CD14-positive monocyte (primary cell): Measurements from ENCODE around the gene PALM2AKAP2. TPM values are rescaled to one million over a fixed set of nuclear protein-coding genes. Genes with fewer than 3 reads are reported as not detected.

Source experiments
- DNase-seq, 3 donors: peaks; one replicate each; pipeline ENCODE4 v3.0.0-alpha.2; 2011 to 2022
- H2AFZ ChIP-seq: 2 replicates; pipeline ENCODE4 v1.6.0; 2012; ENCODE audit warnings: mild to moderate bottlenecking, low read depth, low read length, inconsistent platforms; ENCODE audit not compliant: insufficient read depth, poor library complexity, severe bottlenecking
- H3K27ac ChIP-seq, 2 donors: 1 replicate in 1 of 2; 2 replicates in 1 of 2; pipeline ENCODE4 v1.5.1; 2012 to 2013; ENCODE audit warnings: low read length in 2 of 2, control low read depth in 1 of 2, inconsistent platforms in 1 of 2, low read depth in 1 of 2, mild to moderate bottlenecking in 1 of 2
- H3K27me3 ChIP-seq, 2 donors: one replicate each; pipeline versions ENCODE4 v1.6.0 to v1.6.1; 2011 to 2013; ENCODE audit warnings: low read length in 2 of 2; ENCODE audit not compliant: control insufficient read depth in 2 of 2, insufficient read depth in 2 of 2
- H3K36me3 ChIP-seq, 2 donors: replicated peaks in 1 of 2; 1 replicate in 1 of 2; 2 replicates in 1 of 2; pipeline versions ENCODE4 v1.5.1 to v1.6.1; 2012 to 2013; ENCODE audit warnings: low read length in 2 of 2, control low read depth in 1 of 2, inconsistent platforms in 1 of 2, mild to moderate bottlenecking in 1 of 2; ENCODE audit not compliant: insufficient read depth in 2 of 2, control insufficient read depth in 1 of 2
- H3K4me1 ChIP-seq, 2 donors: 1 replicate in 1 of 2; 2 replicates in 1 of 2; pipeline versions ENCODE4 v1.5.1 to v1.6.1; 2012 to 2013; ENCODE audit warnings: low read length in 2 of 2, control low read depth in 1 of 2, inconsistent platforms in 1 of 2, mild to moderate bottlenecking in 1 of 2, moderate library complexity in 1 of 2; ENCODE audit not compliant: insufficient read depth in 2 of 2, control insufficient read depth in 1 of 2
- H3K4me2 ChIP-seq: replicated peaks from 2 replicates; pipeline ENCODE3; 2012; ENCODE audit warnings: low read length, moderate library complexity, mild to moderate bottlenecking; ENCODE audit not compliant: poor library complexity, severe bottlenecking; ENCODE audit errors: extremely low read depth
- H3K4me3 ChIP-seq, 3 experiments: fragments of 200-600 bp in 1 of 3; sonication (generic) in 1 of 3; replicated peaks in 1 of 3; 1 replicate in 2 of 3; 2 replicates in 1 of 3; pipeline ENCODE4 v1.5.1; 2011 to 2013; ENCODE audit warnings: low read length in 3 of 3, mild to moderate bottlenecking in 3 of 3, control low read depth in 2 of 3, low read depth in 2 of 3, inconsistent platforms in 1 of 3, moderate library complexity in 1 of 3
- H3K79me2 ChIP-seq: 2 replicates; pipeline ENCODE4 v1.6.0; 2012; ENCODE audit warnings: mild to moderate bottlenecking, control low read depth, inconsistent platforms, low read length, moderate library complexity; ENCODE audit not compliant: insufficient read depth
- H3K9ac ChIP-seq: 2 replicates; pipeline ENCODE4 v1.6.0; 2017; ENCODE audit warnings: low read length, mild to moderate bottlenecking; ENCODE audit not compliant: insufficient read depth, poor library complexity, severe bottlenecking
- H3K9me3 ChIP-seq, 2 donors: replicated peaks in 1 of 2; 1 replicate in 1 of 2; 2 replicates in 1 of 2; pipeline versions ENCODE4 v1.5.1 to v1.6.1; 2012 to 2013; ENCODE audit warnings: low read length in 2 of 2, control low read depth in 1 of 2; ENCODE audit not compliant: control insufficient read depth in 1 of 2, insufficient read depth in 1 of 2
- H4K20me1 ChIP-seq: 2 replicates; pipeline ENCODE4 v1.6.0; 2012; ENCODE audit warnings: mild to moderate bottlenecking, low read length, control low read depth, moderate library complexity; ENCODE audit not compliant: insufficient read depth
- H3K27ac Mint-ChIP-seq, 7 donors: one replicate each; pipeline ENCODE4 v1.8.0; 2020; ENCODE audit warnings: mild to moderate bottlenecking in 7 of 7, mixed read lengths in 7 of 7, moderate library complexity in 6 of 7, inconsistent platforms in 2 of 7
- H3K27me3 Mint-ChIP-seq, 3 donors: one replicate each; pipeline ENCODE4 v1.8.0; 2021 to 2022; ENCODE audit warnings: low read depth in 3 of 3, mild to moderate bottlenecking in 3 of 3, mixed read lengths in 3 of 3, moderate library complexity in 3 of 3, inconsistent platforms in 1 of 3
- H3K36me3 Mint-ChIP-seq, 2 donors: one replicate each; pipeline ENCODE4 v1.8.0; 2020; ENCODE audit warnings: mixed read lengths in 2 of 2, inconsistent platforms in 1 of 2, mild to moderate bottlenecking in 1 of 2
- H3K4me1 Mint-ChIP-seq: one replicate; pipeline ENCODE4 v1.8.0; 2020; ENCODE audit warnings: mild to moderate bottlenecking, mixed read lengths
- H3K4me3 Mint-ChIP-seq, 2 donors: one replicate each; pipeline ENCODE4 v1.8.0; 2020; ENCODE audit warnings: mild to moderate bottlenecking in 2 of 2, mixed read lengths in 2 of 2, moderate library complexity in 1 of 2
- H3K9me3 Mint-ChIP-seq, 7 donors: one replicate each; pipeline ENCODE4 v1.8.0; 2020 to 2022; ENCODE audit warnings: mixed read lengths in 7 of 7, mild to moderate bottlenecking in 6 of 7, moderate library complexity in 6 of 7, inconsistent platforms in 2 of 7
- WGBS: methylation state at CpG from one replicate; pipeline ENCODE4 v1.1.5; 2013; ENCODE audit warnings: missing lambda C conversion rate; ENCODE audit not compliant: insufficient coverage; 5-methylcytosine and 5-hydroxymethylcytosine counted together
- intact Hi-C, 2 donors: fragments of 100-400 bp; cut with micrococcal nuclease; formaldehyde crosslinking; loops; one replicate each; pipeline versions ENCODE4 v1.15.0 to v1.15.1; 2023
- polyA plus RNA-seq, 3 donors: library from polyadenylated mRNA; depleted of rRNA in 1 of 3; unstranded in 2 of 3; stranded (reverse) in 1 of 3; fragments of 300-500 nt in 2 of 3; fragments of >200 nt in 1 of 3; fragmentation: Illumina TruSeq in 2 of 3; gene quantifications; 1 replicate in 2 of 3; 2 replicates in 1 of 3; pipeline ENCODE4 v1.2.3, GENCODE V29; 2012 to 2021
- TF ChIP-seq, protein P1 (sequence below): fragments of 200-600 bp; IDR thresholded peaks from one replicate; pipeline ENCODE4 v1.8.0; 2022; ENCODE audit warnings: antibody characterized with exemption, mild to moderate bottlenecking

The PALM2AKAP2 gene
- polyA plus RNA-seq, 3 donors = not detected

DNA sequence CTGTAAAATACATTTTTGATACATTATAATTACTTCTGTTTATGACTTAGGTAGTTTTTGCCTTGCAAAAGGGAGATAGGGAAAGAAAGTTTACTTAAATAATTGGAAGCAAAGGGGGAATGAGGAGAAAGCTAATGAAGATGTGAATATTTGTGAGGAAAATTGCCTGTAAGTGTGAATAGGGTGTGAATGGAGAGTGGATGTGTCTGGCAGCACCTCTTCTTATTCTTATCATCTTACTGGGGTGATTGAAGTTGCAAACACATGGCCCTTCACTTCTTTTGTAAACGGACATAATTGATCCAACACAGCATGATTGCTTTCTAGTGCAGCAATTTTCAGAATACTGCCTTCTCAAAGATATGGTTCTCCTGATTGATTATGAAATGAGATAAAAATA, 46.6 kb downstream of the PALM2AKAP2 start:
- TF ChIP-seq, protein P1, sequence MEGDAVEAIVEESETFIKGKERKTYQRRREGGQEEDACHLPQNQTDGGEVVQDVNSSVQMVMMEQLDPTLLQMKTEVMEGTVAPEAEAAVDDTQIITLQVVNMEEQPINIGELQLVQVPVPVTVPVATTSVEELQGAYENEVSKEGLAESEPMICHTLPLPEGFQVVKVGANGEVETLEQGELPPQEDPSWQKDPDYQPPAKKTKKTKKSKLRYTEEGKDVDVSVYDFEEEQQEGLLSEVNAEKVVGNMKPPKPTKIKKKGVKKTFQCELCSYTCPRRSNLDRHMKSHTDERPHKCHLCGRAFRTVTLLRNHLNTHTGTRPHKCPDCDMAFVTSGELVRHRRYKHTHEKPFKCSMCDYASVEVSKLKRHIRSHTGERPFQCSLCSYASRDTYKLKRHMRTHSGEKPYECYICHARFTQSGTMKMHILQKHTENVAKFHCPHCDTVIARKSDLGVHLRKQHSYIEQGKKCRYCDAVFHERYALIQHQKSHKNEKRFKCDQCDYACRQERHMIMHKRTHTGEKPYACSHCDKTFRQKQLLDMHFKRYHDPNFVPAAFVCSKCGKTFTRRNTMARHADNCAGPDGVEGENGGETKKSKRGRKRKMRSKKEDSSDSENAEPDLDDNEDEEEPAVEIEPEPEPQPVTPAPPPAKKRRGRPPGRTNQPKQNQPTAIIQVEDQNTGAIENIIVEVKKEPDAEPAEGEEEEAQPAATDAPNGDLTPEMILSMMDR = no peak
- no CpG with 5 or more reads among the region's 1 CpG for WGBS
- H3K4me1 ChIP-seq = no peaks in the 10 kb centered on the region
- no peak overlapping the region for H2AFZ ChIP-seq
- H3K27me3 ChIP-seq = peaks cover 0 to 6% of the 10 kb centered on the region in 2 donors
- H3K27me3 Mint-ChIP-seq = peaks cover 12 to 25% (median 15%) of the 10 kb centered on the region in 3 donors
- no peaks in the 10 kb centered on the region for H3K4me1 Mint-ChIP-seq
- DNase-seq = no peak
- H3K9me3 ChIP-seq = no peaks in the 10 kb centered on the region
- H3K9ac ChIP-seq = no peak overlapping the region
- H3K27ac ChIP-seq = no peak overlapping the region
- no peaks in the 10 kb centered on the region for H4K20me1 ChIP-seq
- no peak overlapping the region for H3K4me3 ChIP-seq
- H3K4me3 Mint-ChIP-seq = no peak overlapping the region
- peaks cover 0 to 3% (median 0%) of the 10 kb centered on the region in 7 donors for H3K9me3 Mint-ChIP-seq
- no peaks in the 10 kb centered on the region for H3K36me3 Mint-ChIP-seq
- H3K36me3 ChIP-seq = no peaks in the 10 kb centered on the region
- no peak overlapping the region for H3K4me2 ChIP-seq
- intact Hi-C loops = no loop called here
- no peaks in the 10 kb centered on the region for H3K79me2 ChIP-seq
- H3K27ac Mint-ChIP-seq = no peak overlapping the region

GRCh38 chr9:109828254-109828653, 48.3 kb downstream of the PALM2AKAP2 start:
- Histone ChIP-seq H2AFZ (no peak overlapping the region), H3K27me3 (peaks cover 0 to 6% of the 10 kb centered on the region in 2 donors), H3K27ac (no peak overlapping the region), H3K4me2 (no peak overlapping the region), H3K9ac (no peak overlapping the region), H3K9me3 (no peaks in the 10 kb centered on the region), H4K20me1 (no peaks in the 10 kb centered on the region), H3K36me3 (no peaks in the 10 kb centered on the region), H3K79me2 (no peaks in the 10 kb centered on the region), H3K4me3 (no peak overlapping the region), H3K4me1 (no peaks in the 10 kb centered on the region)
- Mint-ChIP-seq H3K4me3 (no peak overlapping the region), H3K27me3 (peaks cover 12 to 24% (median 16%) of the 10 kb centered on the region in 3 donors), H3K4me1 (no peaks in the 10 kb centered on the region), H3K36me3 (no peaks in the 10 kb centered on the region), H3K27ac (no peak overlapping the region), H3K9me3 (peaks cover 0 to 3% (median 0%) of the 10 kb centered on the region in 7 donors)
- intact Hi-C loops = no loop called here
- DNase-seq = no peak
- no CpG with 5 or more reads among the region's 3 CpGs for WGBS
- TF ChIP-seq, protein P1 = no peak
